H1 (cell line): Measurements from ENCODE around the gene PPP1R12C. TPM values are rescaled to one million over a fixed set of nuclear protein-coding genes. Genes with fewer than 3 reads are reported as not detected.
A peak's percentile ranks its signal among the peaks of the same experiment; 100 is the strongest.

Experiments used
- CTCF ChIA-PET: fragments of 300-600 bp; sonication (Branson Sonifier 250); formaldehyde crosslinking; loops from one replicate; lab custom pipeline; 2021; ENCODE audit not compliant: partially characterized antibody; lab: Charles Lee
- POLR2A ChIA-PET: fragments of 300-600 bp; sonication (Branson Sonifier 250); formaldehyde crosslinking; loops from one replicate; lab custom pipeline; 2021; ENCODE audit warnings: inconsistent platforms; ENCODE audit not compliant: partially characterized antibody; lab: Charles Lee
- DNase-seq, 2 experiments: peaks; one replicate each; pipeline versions ENCODE4 v3.0.0 to v3.0.0-alpha.2; 2010 to 2022; ENCODE audit warnings: low spot score in 2 of 2, low read depth in 1 of 2, mixed read lengths in 1 of 2
- FAIRE-seq: peaks from 2 replicates; lab custom pipeline; 2011; peaks lifted over from hg19 to GRCh38; lab: Jason Lieb, UNC
- H2AFZ ChIP-seq: 2 replicates; pipeline ENCODE4 v1.8.1; 2012; ENCODE audit warnings: low read length, inconsistent platforms
- H2AK5ac ChIP-seq: 2 replicates; pipeline ENCODE4 v1.6.1; 2013; ENCODE audit warnings: low read depth, low read length
- H2BK120ac ChIP-seq: replicated peaks from 2 replicates; pipeline ENCODE3; 2013; ENCODE audit warnings: low read depth, low read length, inconsistent platforms
- H2BK12ac ChIP-seq: 2 replicates; pipeline ENCODE4 v1.6.1; 2013; ENCODE audit warnings: low read depth, low read length
- H2BK15ac ChIP-seq: 2 replicates; pipeline ENCODE4 v1.6.1; 2013; ENCODE audit warnings: low read length
- H2BK20ac ChIP-seq: 2 replicates; pipeline ENCODE4 v1.6.1; 2013; ENCODE audit warnings: low read length
- H2BK5ac ChIP-seq: 2 replicates; pipeline ENCODE4 v1.6.1; 2013; ENCODE audit warnings: low read depth, low read length
- H3K14ac ChIP-seq: 2 replicates; pipeline ENCODE4 v1.6.1; 2013; ENCODE audit warnings: inconsistent platforms; ENCODE audit not compliant: insufficient read length
- H3K18ac ChIP-seq: 2 replicates; pipeline ENCODE4 v1.6.1; 2013; ENCODE audit warnings: low read length; ENCODE audit errors: extremely low read depth
- H3K23ac ChIP-seq: 2 replicates; pipeline ENCODE4 v1.6.1; 2013; ENCODE audit warnings: inconsistent platforms; ENCODE audit not compliant: insufficient read length
- H3K23me2 ChIP-seq: 2 replicates; pipeline ENCODE4 v1.6.1; 2013; ENCODE audit warnings: low read depth, low read length
- H3K27ac ChIP-seq: 2 replicates; pipeline ENCODE4 v1.6.1; 2011; ENCODE audit warnings: low read depth, low read length, inconsistent platforms
- H3K27me3 ChIP-seq, 4 experiments: replicated peaks in 1 of 4; 1 replicate in 1 of 4; 2 replicates in 3 of 4; pipeline versions ENCODE4 v1.6.1 to v1.8.1; 2011 to 2013; ENCODE audit warnings: low read length in 3 of 4, mild to moderate bottlenecking in 3 of 4, inconsistent platforms in 2 of 4, mixed read lengths in 2 of 4, moderate library complexity in 1 of 4; ENCODE audit not compliant: control insufficient read depth in 3 of 4, insufficient read depth in 3 of 4; ENCODE audit errors: extremely low read depth in 1 of 4
- H3K36me3 ChIP-seq, 4 experiments: 2 replicates each; pipeline versions ENCODE4 v1.6.1 to v1.8.1; 2011 to 2013; ENCODE audit warnings: mild to moderate bottlenecking in 4 of 4, low read length in 3 of 4, moderate library complexity in 2 of 4, control low read depth in 1 of 4, inconsistent platforms in 1 of 4; ENCODE audit not compliant: insufficient read depth in 4 of 4, control insufficient read depth in 2 of 4
- H3K4ac ChIP-seq: replicated peaks from 2 replicates; pipeline ENCODE3; 2013; ENCODE audit warnings: low read length, low read depth, mixed read lengths, inconsistent platforms; ENCODE audit not compliant: insufficient read length
- H3K4me1 ChIP-seq, 4 experiments: replicated peaks in 1 of 4; 1 replicate in 1 of 4; 2 replicates in 3 of 4; pipeline versions ENCODE4 v1.6.1 to v1.8.1; 2011 to 2013; ENCODE audit warnings: low read length in 3 of 4, inconsistent platforms in 2 of 4, mixed read lengths in 1 of 4; ENCODE audit not compliant: insufficient read depth in 4 of 4, control insufficient read depth in 3 of 4
- H3K4me2 ChIP-seq, 2 experiments: 2 replicates each; pipeline versions ENCODE4 v1.6.1 to v1.8.1; 2011 to 2013; ENCODE audit warnings: low read depth in 2 of 2, low read length in 2 of 2, control low read depth in 1 of 2, inconsistent platforms in 1 of 2, mild to moderate bottlenecking in 1 of 2; ENCODE audit not compliant: insufficient read depth in 1 of 2
- H3K4me3 ChIP-seq, 4 experiments: fragments of 200-600, 300-600 bp in 1 of 4; sonication (generic), shearing (Covaris generic), sonication (Bioruptor Twin) in 1 of 4; 2 replicates each; pipeline versions ENCODE4 v1.5.1 to v1.8.1; 2011 to 2016; ENCODE audit warnings: low read length in 4 of 4, low read depth in 3 of 4, control low read depth in 2 of 4, inconsistent platforms in 2 of 4, mild to moderate bottlenecking in 2 of 4, mixed read lengths in 1 of 4, moderate library complexity in 1 of 4; ENCODE audit not compliant: insufficient read depth in 2 of 4; ENCODE audit errors: extremely low read depth in 1 of 4
- H3K56ac ChIP-seq: replicated peaks from 2 replicates; pipeline ENCODE3; 2013; ENCODE audit warnings: low read depth, mild to moderate bottlenecking, mixed read lengths, low read length, inconsistent platforms; ENCODE audit not compliant: insufficient read length
- H3K79me1 ChIP-seq: 2 replicates; pipeline ENCODE4 v1.6.1; 2013; ENCODE audit warnings: low read depth, low read length, control low read depth
- H3K79me2 ChIP-seq, 2 experiments: 2 replicates each; pipeline versions ENCODE4 v1.6.1 to v1.8.1; 2012 to 2013; ENCODE audit warnings: low read length in 2 of 2, mild to moderate bottlenecking in 2 of 2, inconsistent platforms in 1 of 2; ENCODE audit not compliant: insufficient read depth in 2 of 2, control insufficient read depth in 1 of 2
- H3K9ac ChIP-seq, 4 experiments: replicated peaks in 1 of 4; 1 replicate in 1 of 4; 2 replicates in 3 of 4; pipeline versions ENCODE4 v1.6.1 to v1.8.1; 2011 to 2013; ENCODE audit warnings: low read depth in 3 of 4, low read length in 3 of 4, control low read depth in 2 of 4, mild to moderate bottlenecking in 2 of 4, moderate library complexity in 2 of 4, inconsistent platforms in 1 of 4; ENCODE audit errors: extremely low read depth in 1 of 4
- H3K9me3 ChIP-seq, 2 experiments: 2 replicates each; pipeline versions ENCODE4 v1.6.1 to v1.8.1; 2012 to 2013; ENCODE audit warnings: mild to moderate bottlenecking in 2 of 2, moderate library complexity in 2 of 2, control low read depth in 1 of 2, inconsistent platforms in 1 of 2, low read depth in 1 of 2, low read length in 1 of 2, mixed read lengths in 1 of 2; ENCODE audit not compliant: insufficient read depth in 2 of 2
- H4K20me1 ChIP-seq, 2 experiments: replicated peaks in 1 of 2; 2 replicates each; pipeline versions ENCODE3 to v1.8.1; 2011 to 2013; ENCODE audit warnings: inconsistent platforms in 2 of 2, low read length in 2 of 2, mild to moderate bottlenecking in 1 of 2; ENCODE audit not compliant: insufficient read depth in 2 of 2, control insufficient read depth in 1 of 2
- H4K5ac ChIP-seq: 2 replicates; pipeline ENCODE4 v1.6.1; 2013; ENCODE audit warnings: low read length, low read depth, mixed read lengths, inconsistent platforms; ENCODE audit not compliant: insufficient read length
- H4K8ac ChIP-seq: 2 replicates; pipeline ENCODE4 v1.8.0; 2013; ENCODE audit warnings: mild to moderate bottlenecking, moderate library complexity, low read length, inconsistent platforms; ENCODE audit not compliant: insufficient read depth; ENCODE audit errors: extremely low read depth
- H4K91ac ChIP-seq: replicated peaks from 2 replicates; pipeline ENCODE3; 2013; ENCODE audit warnings: low read length, mixed read lengths, inconsistent platforms; ENCODE audit not compliant: insufficient read length
- WGBS, 2 experiments: shearing (Covaris generic) in 1 of 2; methylation state at CpG; one replicate each; pipeline versions ENCODE4 v1.1.6 to v1.1.7; 2013 to 2015; ENCODE audit warnings: low lambda C conversion rate in 2 of 2, mixed read lengths in 2 of 2, inconsistent platforms in 1 of 2, low coverage in 1 of 2, missing lambda C conversion rate in 1 of 2; ENCODE audit not compliant: insufficient replicate concordance in 2 of 2, insufficient coverage in 1 of 2, insufficient read length in 1 of 2; ENCODE audit errors: extremely low coverage in 1 of 2, missing lambda C conversion rate in 1 of 2; 5-methylcytosine and 5-hydroxymethylcytosine counted together
- polyA plus RNA-seq, 7 experiments: library from polyadenylated mRNA; depleted of rRNA in 3 of 7; stranded (reverse) in 5 of 7; unstranded in 2 of 7; fragments of >200 nt in 5 of 7; fragments of 200-250 nt in 2 of 7; gene quantifications; 1 replicate in 5 of 7; 2 replicates in 1 of 7; 4 replicates in 1 of 7; pipeline versions ENCODE4 v1.2.1 to v1.2.3, GENCODE V29; 2011 to 2013; ENCODE audit warnings: missing spikeins in 2 of 7, mixed read lengths in 2 of 7
- total RNA-seq: library from RNA; stranded (reverse); fragmentation: NEBNext Ultra II Directional; extraction: Animal tissue kit (Norgen Biotek cat#: 25700); gene quantifications from 2 replicates; pipeline ENCODE4 v1.2.1, GENCODE V29; 2021

Gene PPP1R12C
- total and polyA plus RNA-seq, 2 of the 8 experiments (the other 6 are each of a cell fraction or from before 2014, with no cell fraction given), result 31.7 to 71.5 TPM

- H3K4me1 ChIP-seq, result peaks cover 0 to 26% (median 17%) of the 10 kb centered on the region in 4 experiments; a peak in 5 of 7 replicates
- POLR2A ChIA-PET, result interaction anchor here (0.9 to 6.4 kb wide), 4 partner anchors 9 to 27 kb away, joined by 3 to 72 read pairs (median 10); no protein-coding TSS in a partner anchor
- H3K79me2 ChIP-seq, result peaks cover 0 to 33% of the 10 kb centered on the region in 2 experiments; a peak in 2 of 4 replicates
- no peak overlapping the region for H3K18ac ChIP-seq
- H3K23me2 ChIP-seq, result peaks cover 17% of the 10 kb centered on the region
- H3K56ac ChIP-seq, result no peak overlapping the region
- H3K4me3 ChIP-seq, result peak overlapping the region; percentile 83 to 92 (median 87); a peak in 6 of 8 replicates
- DNase-seq (no peak), FAIRE-seq (no peak)
- peaks cover 20 to 25% of the 10 kb centered on the region in 2 experiments for H4K20me1 ChIP-seq
- H2AFZ ChIP-seq, result no peak overlapping the region
- no peaks in the 10 kb centered on the region for H3K27me3 ChIP-seq
- H3K27ac ChIP-seq, result no peak overlapping the region
- H2BK15ac ChIP-seq, result no peak overlapping the region
- peak overlapping the region in 1 of 4 experiments; percentile 50; a peak in 2 of 7 replicates for H3K9ac ChIP-seq
- H4K5ac ChIP-seq, result no peak overlapping the region
- H2BK20ac ChIP-seq, result no peak overlapping the region
- no peak overlapping the region for H4K91ac ChIP-seq
- H3K23ac ChIP-seq, result no peak overlapping the region
- peaks cover 32% of the 10 kb centered on the region for H3K79me1 ChIP-seq
- 85% methylated on average over 11 of the region's 13 CpGs; no CpG with 5 or more reads in 1 of the 2 experiments for WGBS, 2 experiments
- no peak overlapping the region for H3K14ac ChIP-seq
- H2BK12ac ChIP-seq, result no peak overlapping the region
- H3K4ac ChIP-seq, result no peak overlapping the region
- peak overlapping the region; percentile 96 to 98 for H3K4me2 ChIP-seq
- H2AK5ac ChIP-seq, result no peak overlapping the region
- CTCF ChIA-PET, result interaction anchor here (1.1 to 3.7 kb wide), 4 partner anchors 9 to 27 kb away, joined by 3 to 15 read pairs (median 8); no protein-coding TSS in a partner anchor
- no peaks in the 10 kb centered on the region for H3K9me3 ChIP-seq
- no peak overlapping the region for H2BK120ac ChIP-seq
- no peak overlapping the region for H4K8ac ChIP-seq
- no peak overlapping the region for H2BK5ac ChIP-seq
- peaks cover 0 to 4% (median 0%) of the 10 kb centered on the region in 4 experiments; a peak in 1 of 8 replicates for H3K36me3 ChIP-seq
Measured at GRCh38 chr19:55115446-55116065, 1.9 kb downstream of the PPP1R12C start.
